KMS-11 (cell line): ENCODE data around the gene CNRIP1.

Experiments
- H2AFZ ChIP-seq: fragments of 200-600 bp; sonication (generic); 2 replicates; pipeline ENCODE4 v1.6.1; 2016; ENCODE audit warnings: antibody characterized with exemption, mixed run types, low read depth
- H3K27ac ChIP-seq: fragments of 200-600 bp; sonication (generic); 2 replicates; pipeline ENCODE4 v1.6.1; 2016; ENCODE audit warnings: mild to moderate bottlenecking, mixed run types
- H3K27me3 ChIP-seq: fragments of 200-600 bp; sonication (generic); 2 replicates; pipeline ENCODE4 v1.6.1; 2017; ENCODE audit warnings: mild to moderate bottlenecking, low read depth, mixed run types, moderate library complexity; ENCODE audit not compliant: insufficient read depth
- H3K36me3 ChIP-seq: fragments of 200-600 bp; sonication (generic); 2 replicates; pipeline ENCODE4 v1.6.1; 2017; ENCODE audit warnings: mild to moderate bottlenecking, mixed run types; ENCODE audit not compliant: insufficient read depth
- H3K4me1 ChIP-seq: fragments of 200-600 bp; sonication (generic); 2 replicates; pipeline ENCODE4 v1.6.1; 2016; ENCODE audit warnings: mild to moderate bottlenecking, low read depth, mixed run types; ENCODE audit not compliant: poor library complexity, severe bottlenecking
- H3K4me2 ChIP-seq: fragments of 200-600 bp; sonication (generic); 2 replicates; pipeline ENCODE4 v1.7.0; 2016; ENCODE audit warnings: mild to moderate bottlenecking, mixed run types
- H3K4me3 ChIP-seq: fragments of 200-600 bp; sonication (generic); IDR thresholded peaks from 2 replicates; pipeline ENCODE4 v1.6.1; 2017; ENCODE audit warnings: low read depth, low read length, mixed read lengths; ENCODE audit not compliant: insufficient read depth
- H3K79me2 ChIP-seq: fragments of 200-600 bp; sonication (generic); 2 replicates; pipeline ENCODE4 v1.6.1; 2016; ENCODE audit warnings: low read depth, mixed run types; ENCODE audit not compliant: insufficient read depth
- H3K9ac ChIP-seq: fragments of 200-600 bp; sonication (generic); 2 replicates; pipeline ENCODE4 v1.6.1; 2016; ENCODE audit warnings: mild to moderate bottlenecking, mixed run types
- H4K20me1 ChIP-seq: fragments of 200-600 bp; sonication (generic); 2 replicates; pipeline ENCODE4 v1.6.1; 2016; ENCODE audit warnings: mild to moderate bottlenecking, mixed run types; ENCODE audit not compliant: insufficient read depth
- CTCF ChIP-seq: fragments of 200-600 bp; sonication (generic); conservative IDR thresholded peaks from 2 replicates; pipeline ENCODE4 v1.6.1; 2017; ENCODE audit warnings: low read depth, mild to moderate bottlenecking, antibody characterized with exemption, low read length, moderate library complexity, mixed read lengths

The CNRIP1 gene

GRCh38 chr2:68336192-68336591 is 16.4 kb upstream of the CNRIP1 start:
- H3K4me1 ChIP-seq = no peaks in the 10 kb centered on the region
- H3K36me3 ChIP-seq = no peaks in the 10 kb centered on the region
- no peaks in the 10 kb centered on the region for H3K27me3 ChIP-seq
- H3K79me2 ChIP-seq = no peaks in the 10 kb centered on the region
- H3K4me2 ChIP-seq = no peak overlapping the region
- no peak overlapping the region for H3K9ac ChIP-seq
- H2AFZ ChIP-seq = no peak overlapping the region
- no peak overlapping the region for H3K4me3 ChIP-seq
- no peaks in the 10 kb centered on the region for H4K20me1 ChIP-seq
- no peak overlapping the region for H3K27ac ChIP-seq
- no peak for TF ChIP-seq CTCF

DNA sequence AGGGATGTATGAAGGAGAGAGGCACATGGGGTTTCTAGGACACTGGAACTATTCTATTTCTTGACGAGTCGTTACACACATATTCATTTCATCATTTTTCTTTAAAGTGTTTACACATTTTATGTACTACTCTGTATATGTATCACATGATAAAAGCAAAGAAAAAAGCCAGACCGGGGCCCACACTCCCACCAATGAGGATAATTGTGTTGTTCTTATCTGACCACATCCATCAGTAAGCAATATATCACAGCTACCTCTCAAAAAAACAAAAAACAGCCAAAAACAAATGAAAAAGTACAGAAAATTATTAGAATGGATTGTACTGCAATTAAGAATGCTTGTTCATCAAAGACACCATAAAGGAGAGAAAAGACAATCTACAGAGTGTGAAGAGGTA is 14.2 kb upstream of the CNRIP1 start:
- no peaks in the 10 kb centered on the region for H4K20me1 ChIP-seq
- TF ChIP-seq CTCF = no peak
- H3K4me3 ChIP-seq = no peak overlapping the region
- no peaks in the 10 kb centered on the region for H3K79me2 ChIP-seq
- no peak overlapping the region for H3K4me2 ChIP-seq
- no peaks in the 10 kb centered on the region for H3K4me1 ChIP-seq
- H2AFZ ChIP-seq = no peak overlapping the region
- no peak overlapping the region for H3K9ac ChIP-seq
- no peaks in the 10 kb centered on the region for H3K36me3 ChIP-seq
- H3K27ac ChIP-seq = no peak overlapping the region
- H3K27me3 ChIP-seq = no peaks in the 10 kb centered on the region

DNA sequence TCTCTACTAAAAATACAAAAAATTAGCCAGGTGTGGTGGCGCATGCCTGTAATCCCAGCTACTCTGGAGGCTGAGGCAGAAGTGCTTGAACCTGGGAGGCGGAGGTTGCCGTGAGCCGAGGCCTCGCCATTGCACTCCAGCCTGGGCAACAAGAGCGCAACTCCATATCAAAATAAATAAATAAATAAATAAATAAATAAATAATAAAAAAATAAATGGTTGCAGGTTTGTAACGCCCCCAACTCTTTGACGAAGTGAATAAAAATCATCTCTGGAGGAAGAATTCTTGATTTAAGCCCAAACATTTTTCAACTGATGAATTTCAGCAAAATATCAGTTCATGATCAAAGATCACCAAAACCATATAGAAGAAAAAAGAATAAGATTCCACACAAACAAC is 13.3 kb upstream of the CNRIP1 start:
- no peaks in the 10 kb centered on the region for H4K20me1 ChIP-seq
- H3K4me2 ChIP-seq = no peak overlapping the region
- no peaks in the 10 kb centered on the region for H3K27me3 ChIP-seq
- H3K4me1 ChIP-seq = no peaks in the 10 kb centered on the region
- no peak overlapping the region for H2AFZ ChIP-seq
- no peaks in the 10 kb centered on the region for H3K79me2 ChIP-seq
- no peak for TF ChIP-seq CTCF
- no peak overlapping the region for H3K27ac ChIP-seq
- H3K36me3 ChIP-seq = no peaks in the 10 kb centered on the region
- no peak overlapping the region for H3K4me3 ChIP-seq
- no peak overlapping the region for H3K9ac ChIP-seq

- Histone ChIP-seq H3K36me3 (no peaks in the 10 kb centered on the region), H3K4me2 (no peak overlapping the region), H3K27ac (no peak overlapping the region), H3K27me3 (no peaks in the 10 kb centered on the region), H3K4me1 (no peaks in the 10 kb centered on the region), H4K20me1 (no peaks in the 10 kb centered on the region), H3K9ac (no peak overlapping the region), H2AFZ (no peak overlapping the region), H3K79me2 (no peaks in the 10 kb centered on the region), H3K4me3 (no peak overlapping the region)
- TF ChIP-seq CTCF = no peak
Measured at GRCh38 chr2:68330691-68331090, 10.9 kb upstream of the CNRIP1 start.

DNA sequence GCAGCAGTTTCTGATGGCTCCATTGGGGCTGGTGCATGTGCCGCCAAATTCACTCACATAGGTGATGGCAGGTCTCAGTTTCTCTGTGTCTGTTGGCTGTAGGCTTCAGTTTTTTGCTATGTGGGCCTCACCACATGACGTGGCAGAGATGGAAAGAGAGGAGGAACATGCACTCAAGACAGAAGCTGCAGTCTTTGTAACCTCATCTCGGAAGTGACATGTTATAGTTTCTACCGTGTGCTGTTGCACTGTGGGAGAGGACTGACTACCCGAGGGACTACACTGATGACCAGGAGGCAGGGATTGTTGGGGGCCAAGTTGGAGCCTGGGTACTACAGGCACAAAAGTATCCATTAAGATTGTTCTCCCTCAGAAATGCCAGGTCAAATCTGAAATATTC is 9.2 kb upstream of the CNRIP1 start:
- Histone ChIP-seq H3K36me3 (no peaks in the 10 kb centered on the region), H3K4me1 (no peaks in the 10 kb centered on the region), H3K4me3 (no peak overlapping the region), H3K4me2 (no peak overlapping the region), H3K9ac (no peak overlapping the region), H3K27me3 (no peaks in the 10 kb centered on the region), H4K20me1 (no peaks in the 10 kb centered on the region), H3K79me2 (no peaks in the 10 kb centered on the region), H3K27ac (no peak overlapping the region), H2AFZ (no peak overlapping the region)
- no peak for TF ChIP-seq CTCF
